T follicular helper cell (primary cell): ENCODE results near the gene ZBTB26.

Experiments used
- DNase-seq: peaks from one replicate; pipeline ENCODE4 v3.0.0-alpha.2; 2020; ENCODE audit warnings: low read depth
- total RNA-seq, 2 experiments: gene quantifications; one replicate each; lab custom pipeline; 2026; lab: John Stamatoyannopoulos, UW

The ZBTB26 gene
- 9.8 to 10.1 reads per million in 2 experiments for total RNA-seq

GRCh38 chr9:122931226-122932121 lies at the start of gene ZBTB26:
Gene ZBTB26, minus strand, starts transcription at chr9:122931512. Its CDS starts 11,578 bp downstream, at chr9:122919934.
- DNase-seq = peak; percentile 84

- DNase-seq = no peak
These were observed 47.3 kb upstream of the ZBTB26 start for GRCh38 chr9:122978601-122979000.

- DNase-seq = no peak
These were observed 43.9 kb upstream of the ZBTB26 start for GRCh38 chr9:122975196-122975595.

- DNase-seq = no peak
These were observed 29.8 kb upstream of the ZBTB26 start for GRCh38 chr9:122961139-122961538.

DNA sequence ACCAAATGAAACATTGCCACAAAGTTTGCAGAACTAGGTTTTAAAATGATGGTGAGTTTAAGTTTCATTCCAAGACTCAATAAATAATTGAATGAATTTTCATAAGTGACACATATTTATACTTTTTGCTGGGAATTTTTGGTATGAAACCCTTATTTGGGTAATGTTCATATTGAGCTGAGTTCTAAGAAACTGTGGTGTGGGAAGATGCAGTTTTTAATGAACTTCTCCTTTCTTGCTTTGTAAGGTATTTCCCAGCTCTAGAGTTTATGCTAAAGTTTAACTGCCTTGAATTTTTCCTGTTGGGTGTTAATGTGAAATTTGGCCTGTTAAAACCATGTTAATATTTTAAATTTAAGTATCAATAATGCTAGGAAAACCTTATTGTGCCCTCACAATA lies 24.6 kb upstream of the ZBTB26 start:
- no peak for DNase-seq

GRCh38 chr9:122954253-122954691 lies 23.0 kb upstream of the ZBTB26 start:
- DNase-seq = no peak

DNA sequence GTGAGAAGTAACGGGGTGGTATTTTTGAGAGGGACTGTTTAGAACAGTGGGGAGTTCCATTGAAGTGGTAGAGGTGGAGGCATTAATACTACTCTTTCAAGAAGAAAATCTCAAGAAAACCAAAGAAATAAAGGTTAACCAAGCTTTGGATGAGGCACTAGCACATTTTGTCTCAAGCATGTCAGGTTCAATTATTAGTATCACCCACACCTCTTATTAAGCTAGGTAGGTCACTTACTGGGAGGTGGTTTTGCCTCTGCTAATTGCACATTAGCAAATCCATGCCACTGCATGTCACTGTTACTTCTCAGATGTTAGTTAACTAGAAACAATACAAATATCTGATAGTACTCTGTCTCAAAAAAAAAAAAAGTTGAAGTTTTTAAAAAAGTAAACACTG lies 19.7 kb upstream of the ZBTB26 start:
- DNase-seq = no peak

DNA sequence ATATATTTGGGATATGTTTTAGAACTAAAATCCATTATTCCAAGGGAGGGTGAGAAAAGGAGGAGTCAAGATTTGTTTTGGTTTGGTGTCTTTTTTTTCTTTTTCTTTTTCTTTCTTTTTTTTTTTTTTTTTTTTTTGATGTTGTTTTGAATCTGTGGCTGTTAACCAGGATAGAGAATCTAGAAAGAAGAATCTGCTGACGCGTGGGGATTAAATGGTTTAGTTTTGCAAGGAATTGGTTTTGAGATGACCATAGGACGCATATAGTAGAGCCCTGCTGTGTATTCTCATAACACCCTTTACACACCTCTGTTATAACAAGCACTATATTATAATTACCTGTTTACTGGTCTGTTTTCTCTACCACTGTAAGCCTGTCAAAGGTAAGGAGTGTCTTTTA lies 19.0 kb upstream of the ZBTB26 start:
- DNase-seq = no peak

GRCh38 chr9:122949696-122950095 lies 18.4 kb upstream of the ZBTB26 start:
- DNase-seq = no peak

GRCh38 chr9:122948313-122948712 lies 17.0 kb upstream of the ZBTB26 start:
- no peak for DNase-seq

- DNase-seq = no peak
These were observed 15.2 kb upstream of the ZBTB26 start for GRCh38 chr9:122946461-122947005.

GRCh38 chr9:122944960-122945888 lies 13.9 kb upstream of the ZBTB26 start:
- no peak for DNase-seq

DNA sequence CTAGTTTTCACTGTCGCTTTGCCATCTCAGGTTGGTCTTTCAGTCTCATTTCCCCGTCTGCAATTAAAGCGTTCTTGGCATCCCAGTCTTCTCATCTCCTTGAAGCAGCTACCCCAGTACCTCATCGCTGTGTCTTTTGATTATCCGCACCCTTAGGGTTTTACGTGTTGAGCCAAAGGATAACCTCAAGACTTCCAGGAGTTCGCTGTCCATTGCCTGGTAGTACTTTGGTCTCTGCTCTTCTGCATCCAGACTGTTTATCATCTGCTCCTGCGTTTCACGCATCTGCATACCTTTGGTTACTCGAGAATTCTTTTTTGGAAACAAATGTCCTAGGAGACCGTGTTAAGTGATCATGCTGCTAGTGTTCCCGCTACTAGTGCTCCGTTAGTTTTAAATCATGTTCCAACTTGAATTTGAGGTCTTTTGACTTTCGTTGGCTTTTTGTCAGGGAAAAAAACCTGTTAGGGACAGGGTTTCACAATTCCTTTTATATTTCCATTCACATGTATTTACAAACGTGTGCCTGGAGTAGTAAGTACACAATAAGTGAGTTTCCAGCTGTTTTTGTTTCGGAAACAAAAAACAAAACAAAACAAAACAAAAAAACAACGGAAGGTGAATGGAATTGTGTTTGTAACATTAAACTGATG lies 10.4 kb upstream of the ZBTB26 start:
- no peak for DNase-seq

GRCh38 chr9:122940749-122941581 lies 9.7 kb upstream of the ZBTB26 start, which contains the start of gene RABGAP1:
Gene RABGAP1, plus strand, starts transcription at chr9:122941020. Its CDS starts 16,040 bp downstream, at chr9:122957060.
- peak; percentile 98 for DNase-seq

- DNase-seq = no peak
These were observed 9.1 kb upstream of the ZBTB26 start for GRCh38 chr9:122940454-122940748.

- DNase-seq = no peak
These were observed 8.3 kb upstream of the ZBTB26 start for GRCh38 chr9:122939601-122940000.

DNA sequence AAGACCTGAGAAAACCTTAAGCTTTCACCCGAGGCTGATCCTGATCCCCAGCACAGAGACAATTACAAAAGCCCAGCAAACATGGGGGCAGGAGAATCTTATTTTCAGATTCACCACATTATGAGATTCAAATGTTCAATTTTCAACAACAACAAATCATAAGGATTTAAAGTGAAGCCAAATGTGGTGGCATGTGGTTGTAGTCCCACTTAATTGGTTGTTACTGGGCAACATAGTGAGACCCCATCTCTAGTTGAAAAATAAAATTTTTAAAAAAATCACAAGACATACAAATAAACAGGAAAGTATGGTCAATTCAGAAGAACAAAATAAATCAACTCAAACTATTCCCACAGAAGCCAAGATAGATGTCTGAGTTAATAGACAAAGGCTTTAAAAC lies 5.6 kb upstream of the ZBTB26 start:
- no peak for DNase-seq

- no peak for DNase-seq
These were observed 5.2 kb upstream of the ZBTB26 start for GRCh38 chr9:122936464-122936863.

- no peak for DNase-seq
These were observed 629 bp downstream of the ZBTB26 start for GRCh38 chr9:122930541-122931225.

GRCh38 chr9:122929796-122930354 lies 1.4 kb downstream of the ZBTB26 start:
- no peak for DNase-seq
